Kidney epithelial cell (primary cell): ENCODE measurements around the gene ELFN2. TPM values are rescaled to one million over a fixed set of nuclear protein-coding genes. Genes with fewer than 3 reads are reported as not detected.

Source experiments
- DNase-seq: peaks from one replicate; pipeline ENCODE4 v3.0.0-alpha.2; 2010; ENCODE audit warnings: low read depth
- H3K27me3 ChIP-seq: 2 replicates; pipeline ENCODE4 v1.6.0; 2011; ENCODE audit warnings: low read length; ENCODE audit not compliant: control insufficient read depth, insufficient read depth
- H3K36me3 ChIP-seq: 2 replicates; pipeline ENCODE4 v1.5.1; 2011; ENCODE audit warnings: low read length; ENCODE audit not compliant: control insufficient read depth, insufficient read depth
- H3K4me3 ChIP-seq: 2 replicates; pipeline ENCODE4 v1.5.1; 2011; ENCODE audit warnings: low read depth, mild to moderate bottlenecking, control low read depth, low read length
- total RNA-seq: library from RNA; depleted of rRNA; stranded (reverse); fragments of >200 nt; gene quantifications from 2 replicates; pipeline ENCODE4 v1.2.3, GENCODE V29; 2015
- TF ChIP-seq, protein P1 (sequence below): IDR thresholded peaks from 2 replicates; pipeline ENCODE4 v1.5.1; 2011; ENCODE audit warnings: mild to moderate bottlenecking, moderate library complexity, low read length, control low read depth, inconsistent platforms; ENCODE audit not compliant: insufficient read depth, poor library complexity, severe bottlenecking

The ELFN2 gene
- total RNA-seq, 1 donor from 2014 or later: 0.96 TPM

DNA sequence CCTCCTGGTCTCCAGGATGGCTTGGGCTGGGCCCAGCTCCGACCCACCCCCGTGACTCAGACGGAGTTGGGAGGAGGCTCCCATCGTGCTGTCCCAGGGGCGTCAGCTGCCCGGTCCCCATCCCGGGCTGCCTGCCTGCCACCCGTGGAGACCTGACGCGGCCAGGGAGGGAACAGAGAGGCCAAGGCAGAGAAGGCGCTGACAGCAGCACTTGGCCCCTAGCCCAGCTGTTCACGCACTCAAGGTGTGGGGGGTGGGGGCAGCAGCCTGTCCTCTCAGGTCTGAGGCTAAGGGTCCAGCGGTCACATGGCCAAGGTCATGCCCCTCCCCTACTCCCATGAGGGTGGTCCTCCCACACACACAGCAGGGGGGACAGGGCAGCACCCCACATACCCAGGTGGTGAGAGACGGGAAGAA is 48.6 kb downstream of the ELFN2 start:
- DNase-seq: no peak
- TF ChIP-seq, protein P1, sequence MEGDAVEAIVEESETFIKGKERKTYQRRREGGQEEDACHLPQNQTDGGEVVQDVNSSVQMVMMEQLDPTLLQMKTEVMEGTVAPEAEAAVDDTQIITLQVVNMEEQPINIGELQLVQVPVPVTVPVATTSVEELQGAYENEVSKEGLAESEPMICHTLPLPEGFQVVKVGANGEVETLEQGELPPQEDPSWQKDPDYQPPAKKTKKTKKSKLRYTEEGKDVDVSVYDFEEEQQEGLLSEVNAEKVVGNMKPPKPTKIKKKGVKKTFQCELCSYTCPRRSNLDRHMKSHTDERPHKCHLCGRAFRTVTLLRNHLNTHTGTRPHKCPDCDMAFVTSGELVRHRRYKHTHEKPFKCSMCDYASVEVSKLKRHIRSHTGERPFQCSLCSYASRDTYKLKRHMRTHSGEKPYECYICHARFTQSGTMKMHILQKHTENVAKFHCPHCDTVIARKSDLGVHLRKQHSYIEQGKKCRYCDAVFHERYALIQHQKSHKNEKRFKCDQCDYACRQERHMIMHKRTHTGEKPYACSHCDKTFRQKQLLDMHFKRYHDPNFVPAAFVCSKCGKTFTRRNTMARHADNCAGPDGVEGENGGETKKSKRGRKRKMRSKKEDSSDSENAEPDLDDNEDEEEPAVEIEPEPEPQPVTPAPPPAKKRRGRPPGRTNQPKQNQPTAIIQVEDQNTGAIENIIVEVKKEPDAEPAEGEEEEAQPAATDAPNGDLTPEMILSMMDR: no peak

DNA sequence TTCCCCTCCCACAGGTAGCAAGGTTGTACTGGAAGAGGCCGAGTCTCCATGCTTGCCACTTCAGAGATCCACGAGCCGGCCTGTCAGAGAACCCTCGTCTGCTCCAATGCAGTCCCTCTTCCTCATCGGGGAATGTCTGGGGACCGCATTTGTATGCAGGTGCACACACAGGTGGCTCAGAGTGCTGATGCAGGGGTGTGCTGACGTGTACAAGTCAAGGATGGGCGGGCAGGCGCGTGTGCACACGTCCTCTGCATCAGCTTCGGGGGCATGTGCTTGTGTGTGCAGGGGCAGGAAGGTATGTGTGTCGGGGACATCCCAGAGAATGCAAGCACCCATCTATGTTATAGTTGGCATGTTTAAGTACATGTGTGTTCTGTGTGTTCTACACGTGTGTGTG is 49.4 kb downstream of the ELFN2 start:
- DNase-seq: no peak

More for the DNA sequence above, 48.6 kb downstream of the ELFN2 start:
- H3K36me3 ChIP-seq: no peaks in the 10 kb centered on the region
- H3K4me3 ChIP-seq: no peak overlapping the region
- H3K27me3 ChIP-seq: peaks cover 2% of the 10 kb centered on the region

DNA sequence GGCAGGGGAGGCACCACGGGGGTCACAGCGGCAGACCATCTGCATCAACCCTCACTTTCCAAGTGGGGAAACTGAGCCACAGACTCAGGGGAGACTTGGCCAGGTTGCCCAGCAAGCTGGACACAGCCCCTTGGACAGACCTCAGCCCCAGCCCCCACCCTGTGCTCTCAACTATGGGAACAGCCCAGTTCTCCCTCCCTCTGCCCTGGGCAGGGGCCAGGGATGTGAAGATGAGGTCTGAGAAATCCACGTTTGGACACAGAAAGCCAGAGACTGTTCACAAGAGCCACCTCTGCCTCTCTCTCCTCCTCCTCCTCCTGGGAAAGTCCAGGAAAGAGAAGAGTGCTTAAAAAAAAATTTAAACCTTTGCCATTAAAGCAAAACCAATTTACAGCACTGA is 50.1 kb downstream of the ELFN2 start:
- no peaks in the 10 kb centered on the region for H3K36me3 ChIP-seq
- TF ChIP-seq, protein P1: no peak
- no peak overlapping the region for H3K4me3 ChIP-seq
- no peak for DNase-seq
- peaks cover 2% of the 10 kb centered on the region for H3K27me3 ChIP-seq

More for the DNA sequence above, 49.4 kb downstream of the ELFN2 start:
- peaks cover 2% of the 10 kb centered on the region for H3K27me3 ChIP-seq
- H3K36me3 ChIP-seq: no peaks in the 10 kb centered on the region
- H3K4me3 ChIP-seq: no peak overlapping the region
- TF ChIP-seq, protein P1: no peak

DNA sequence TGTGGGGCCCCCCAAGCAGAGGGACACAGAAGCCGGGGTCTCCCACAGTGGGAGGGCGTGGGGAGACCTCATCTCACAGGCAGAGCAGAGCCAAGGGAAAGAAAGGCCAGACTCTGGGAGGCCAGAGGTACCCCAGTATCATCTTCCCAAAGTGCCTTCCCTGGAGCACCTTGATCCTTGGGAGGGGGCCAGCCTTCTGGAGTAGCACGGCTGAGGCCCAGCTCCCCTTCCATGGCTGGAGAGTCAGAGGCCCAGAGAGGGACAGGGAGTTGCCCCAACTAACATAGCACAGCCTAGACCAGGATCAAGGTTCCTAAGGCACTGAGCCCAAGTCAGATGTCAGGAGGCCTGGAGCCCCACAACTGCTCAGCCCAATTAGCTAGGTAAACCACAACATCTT is 50.6 kb downstream of the ELFN2 start:
- H3K4me3 ChIP-seq: no peak overlapping the region
- peaks cover 2% of the 10 kb centered on the region for H3K27me3 ChIP-seq
- TF ChIP-seq, protein P1: no peak
- no peaks in the 10 kb centered on the region for H3K36me3 ChIP-seq
- DNase-seq: no peak

DNA sequence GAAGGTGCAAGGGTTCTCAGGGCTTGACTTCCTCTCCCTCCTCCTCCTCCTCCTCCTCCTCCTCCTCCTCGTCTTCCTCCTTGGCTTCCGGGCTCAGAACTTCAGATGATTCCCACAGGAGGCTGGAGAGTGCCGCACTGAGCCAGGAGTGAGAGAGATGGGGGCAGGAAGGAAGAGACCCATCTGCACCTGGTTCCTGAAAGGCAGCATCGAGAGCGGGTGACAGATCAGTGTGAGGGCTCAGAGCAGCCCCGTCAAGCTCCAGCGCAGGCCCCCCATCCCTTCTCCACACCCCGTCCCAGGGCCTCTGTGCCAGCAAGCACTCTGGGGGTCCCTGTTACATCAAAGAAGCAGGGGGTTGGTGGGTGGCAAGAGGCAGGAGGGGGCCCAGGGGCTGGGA is 51.5 kb downstream of the ELFN2 start:
- Histone ChIP-seq H3K36me3 (no peaks in the 10 kb centered on the region), H3K4me3 (no peak overlapping the region), H3K27me3 (peaks cover 2% of the 10 kb centered on the region)
- no peak for DNase-seq
- TF ChIP-seq, protein P1: no peak

DNA sequence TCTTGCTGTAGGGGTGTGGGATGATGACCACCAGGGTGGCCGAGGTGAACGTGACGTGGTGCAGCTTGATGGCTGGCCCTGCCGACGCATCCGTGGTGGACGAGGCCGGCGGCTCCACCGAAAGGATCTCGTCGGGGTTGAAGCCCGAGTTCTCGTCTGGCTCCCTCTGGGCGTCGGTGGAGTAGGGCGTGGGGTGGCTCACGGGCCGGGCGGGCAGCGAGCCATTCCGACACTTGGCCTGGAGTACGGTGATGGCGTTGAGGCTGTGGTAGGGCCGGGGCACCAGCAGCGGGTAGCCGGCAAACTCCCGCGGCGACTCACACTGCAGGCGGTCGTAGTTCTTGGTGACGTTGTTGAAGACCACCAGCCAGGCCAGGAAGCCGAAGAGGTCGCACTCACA is 52.7 kb downstream of the ELFN2 start:
- TF ChIP-seq, protein P1: no peak

More for the DNA sequence above, 52.7 kb downstream of the ELFN2 start:
- Histone ChIP-seq H3K36me3 (no peaks in the 10 kb centered on the region), H3K4me3 (no peak overlapping the region), H3K27me3 (no peaks in the 10 kb centered on the region)
- no peak for DNase-seq
